ENCODE data around the gene KCNQ2. TPM values are rescaled to one million over a fixed set of nuclear protein-coding genes. Genes with fewer than 3 reads are reported as not detected.

KCNQ2 gene
- total RNA-seq, 1 experiment from 2014 or later = not detected

- Mint-ChIP-seq H3K9me3 (ENCODE audit: unreplicated experiment) (no peaks in the 10 kb centered on the region), H3K4me3 (ENCODE audit: unreplicated experiment) (peak within 1 kb of the TSS; percentile 83), H3K36me3 (ENCODE audit: insufficient read depth, unreplicated experiment) (peaks cover 34% of the 10 kb centered on the region), H3K27me3 (ENCODE audit: insufficient read depth, unreplicated experiment) (no peaks in the 10 kb centered on the region), H3K4me1 (ENCODE audit: insufficient read depth, unreplicated experiment) (no peaks in the 10 kb centered on the region), H3K27ac (ENCODE audit: low read depth, unreplicated experiment) (peak within 1 kb of the TSS; percentile 42)
- TF ChIP-seq CTCF (IDR thresholded peaks at IDR 0.05; ENCODE audit: unreplicated experiment) = no peak
- ChIA-PET POLR2A (interaction anchor here (0.5 to 5.4 kb wide), 24 partner anchors 12 to 891 kb away, joined by 3 to 124 read pairs (median 4); partner anchors contain the start of genes ARFRP1, GMEB2, PRPF6 and PTK6), CTCF (interaction anchor here (0.6 to 4.1 kb wide), 4 partner anchors 17 to 296 kb away, joined by 3 to 20 read pairs (median 10); partner anchors contain the start of gene PTK6)
- BruUV-seq (replicated peaks) = no TSS peak
- intact Hi-C loops (cut with micrococcal nuclease) = loop anchor here (1.0 kb wide), 1 partner anchor 78 kb away; no protein-coding TSS in a partner anchor
- peak; percentile 75 for DNase-seq (ENCODE audit: unreplicated experiment)
These were observed 48.1 kb upstream of the KCNQ2 start, which contains the start of gene PPDPF for GRCh38 chr20:63520504-63520933. PPDPF (plus strand) TSS chr20:63520765; CDS start chr20:63521309, 544 bp downstream.

- ChIA-PET CTCF (interaction anchor here (0.6 to 4.1 kb wide), 4 partner anchors 18 to 338 kb away, joined by 3 to 20 read pairs (median 10); partner anchors contain the start of gene PTK6), POLR2A (interaction anchor here (0.8 to 5.4 kb wide), 17 partner anchors 11 to 460 kb away, joined by 3 to 124 read pairs (median 6); partner anchors contain the start of genes ARFRP1, GMEB2, PRPF6 and PTK6)
- Mint-ChIP-seq H3K27ac (ENCODE audit: low read depth, unreplicated experiment) (no peak overlapping the region), H3K4me1 (ENCODE audit: insufficient read depth, unreplicated experiment) (no peaks in the 10 kb centered on the region), H3K27me3 (ENCODE audit: insufficient read depth, unreplicated experiment) (no peaks in the 10 kb centered on the region), H3K9me3 (ENCODE audit: unreplicated experiment) (no peaks in the 10 kb centered on the region), H3K4me3 (ENCODE audit: unreplicated experiment) (peak overlapping the region; percentile 83), H3K36me3 (ENCODE audit: insufficient read depth, unreplicated experiment) (peaks cover 32% of the 10 kb centered on the region)
- TF ChIP-seq CTCF (IDR thresholded peaks at IDR 0.05; ENCODE audit: unreplicated experiment) = peak; percentile 19
- intact Hi-C loops (cut with micrococcal nuclease) = loop anchor here (1.0 kb wide), 1 partner anchor 78 kb away; no protein-coding TSS in a partner anchor
- no TSS peak for BruUV-seq (replicated peaks)
- peak; percentile 30 for DNase-seq (ENCODE audit: unreplicated experiment)
These were observed 47.4 kb upstream of the KCNQ2 start for GRCh38 chr20:63519668-63520503.

DNA sequence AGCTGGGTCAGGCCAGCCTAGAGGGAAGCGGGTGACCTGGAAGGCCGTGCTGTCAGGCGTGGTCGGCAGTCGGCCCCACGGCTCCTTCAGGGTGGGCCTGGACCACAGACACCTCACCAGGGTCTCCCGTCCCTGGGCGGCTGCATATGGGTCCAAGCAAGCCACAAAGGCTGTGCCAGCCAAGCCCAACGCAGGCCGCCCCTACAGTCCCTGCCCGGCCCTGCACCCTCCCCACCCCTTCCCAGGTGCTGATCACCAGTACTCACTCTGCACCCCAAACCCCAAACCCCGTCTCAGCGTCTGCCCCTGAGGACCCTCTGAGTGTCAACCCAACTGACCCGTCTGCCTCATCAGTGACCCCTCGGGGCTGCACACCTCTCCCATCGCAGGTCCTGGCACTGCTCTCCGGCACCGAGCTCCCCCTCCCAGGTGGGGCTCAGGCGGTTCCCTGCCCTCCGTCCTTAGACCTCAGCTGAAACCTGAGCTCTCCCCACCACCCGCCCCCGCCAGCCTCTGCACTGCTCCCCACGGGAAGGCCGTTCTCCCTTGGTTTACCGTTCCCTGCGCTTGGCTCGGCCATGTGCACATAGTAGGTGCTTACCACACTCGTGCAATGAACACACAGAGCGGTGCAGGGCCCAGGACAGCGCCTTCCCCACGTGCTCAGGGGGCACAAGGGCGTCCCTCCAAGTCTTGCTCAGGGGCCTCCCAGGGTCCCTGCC lies 46.7 kb upstream of the KCNQ2 start:
- intact Hi-C loops (cut with micrococcal nuclease) = no loop called here
- H3K36me3 Mint-ChIP-seq (ENCODE audit: insufficient read depth, unreplicated experiment) = peaks cover 25% of the 10 kb centered on the region
- ChIA-PET CTCF (interaction anchor here (1.7 kb wide), 1 partner anchor 22 kb away, joined by 5 read pairs; no protein-coding TSS in a partner anchor), POLR2A (no interaction called here)
- no peak for TF ChIP-seq CTCF (IDR thresholded peaks at IDR 0.05; ENCODE audit: unreplicated experiment)
- H3K27ac Mint-ChIP-seq (ENCODE audit: low read depth, unreplicated experiment) = no peak overlapping the region
- H3K4me3 Mint-ChIP-seq (ENCODE audit: unreplicated experiment) = peak overlapping the region; percentile 83
- no peak for DNase-seq (ENCODE audit: unreplicated experiment)
- no peaks in the 10 kb centered on the region for H3K9me3 Mint-ChIP-seq (ENCODE audit: unreplicated experiment)
- H3K27me3 Mint-ChIP-seq (ENCODE audit: insufficient read depth, unreplicated experiment) = no peaks in the 10 kb centered on the region
- no TSS peak for BruUV-seq (replicated peaks)
- no peaks in the 10 kb centered on the region for H3K4me1 Mint-ChIP-seq (ENCODE audit: insufficient read depth, unreplicated experiment)
